ENCODE results near the gene KCNH3.
"Not testable (repeated sequence)": the region's sequence is repeated elsewhere in the genome, so short reads cannot be mapped to it uniquely, and the experiment has no call there.

Gene KCNH3

DNA sequence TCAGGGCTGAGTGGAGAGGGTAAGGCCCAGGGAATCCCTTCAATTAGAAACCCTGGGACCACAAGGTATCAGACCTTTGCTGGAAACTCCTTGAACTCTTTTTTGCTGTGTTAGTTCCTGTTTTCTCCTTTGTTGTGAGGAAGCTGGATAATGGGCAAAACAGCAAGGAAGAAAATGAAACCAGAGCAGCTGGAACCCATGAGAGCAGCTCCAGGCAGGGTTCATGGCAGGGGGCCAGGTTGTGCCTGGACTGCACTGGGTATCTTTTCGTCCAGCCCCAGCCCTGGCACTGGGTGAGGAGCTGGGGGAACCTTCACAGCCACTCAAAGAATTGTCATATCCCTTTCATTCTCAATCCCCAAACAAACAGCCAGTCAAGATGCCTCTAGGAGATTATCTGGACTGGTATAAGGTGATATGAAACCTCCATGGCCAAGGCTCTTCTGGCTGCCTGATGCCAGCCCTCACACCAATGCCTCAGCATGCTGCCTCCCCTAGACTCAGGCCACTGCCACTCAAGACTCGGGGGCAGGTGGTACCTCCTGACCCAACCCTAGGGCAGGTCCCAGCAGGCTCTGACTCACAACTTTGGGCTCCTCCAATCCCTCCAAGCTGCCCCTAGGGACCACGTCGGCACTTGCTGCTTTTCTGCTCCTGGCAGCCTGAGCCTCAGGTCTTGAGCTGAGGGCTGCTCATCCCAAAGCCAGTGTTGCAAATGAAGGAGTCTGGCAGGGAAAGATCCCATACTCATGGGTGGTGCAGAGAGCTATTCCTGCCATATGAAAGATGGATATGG is 50.1 kb downstream of the KCNH3 start:
- Histone ChIP-seq H3K36me3 (ENCODE audit: insufficient read depth, low read length) (no peaks in the 10 kb centered on the region), H3K9me3 (ENCODE audit: control insufficient read depth, insufficient read depth, low read length) (no peaks in the 10 kb centered on the region), H3K4me1 (ENCODE audit: insufficient read depth, low read length) (no peaks in the 10 kb centered on the region), H3K9ac (ENCODE audit: low read depth, low read length) (no peak overlapping the region)

DNA sequence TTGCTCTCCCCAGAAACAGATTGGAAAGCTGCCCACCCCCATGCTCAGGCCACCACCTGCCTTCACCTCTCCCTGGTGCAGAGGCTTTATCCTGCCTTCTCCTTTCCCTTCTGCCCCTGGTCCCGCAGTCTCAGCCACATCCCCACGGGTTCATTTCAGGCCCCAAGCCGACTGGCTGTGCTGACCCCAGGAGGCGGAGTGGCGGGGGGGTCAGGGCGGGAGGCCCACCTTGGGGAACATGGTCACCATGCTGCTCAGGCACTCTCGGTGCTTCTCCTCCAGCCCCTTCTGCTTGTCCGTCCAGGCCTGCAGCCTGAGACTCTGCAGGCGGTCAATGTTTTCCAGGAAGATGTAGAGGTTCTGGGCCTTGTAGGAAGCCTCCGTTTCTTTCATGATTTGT is 59.7 kb downstream of the KCNH3 start:
- H3K36me3 ChIP-seq (ENCODE audit: insufficient read depth, low read length), result no peaks in the 10 kb centered on the region
- no peaks in the 10 kb centered on the region for H3K9me3 ChIP-seq (ENCODE audit: control insufficient read depth, insufficient read depth, low read length)
- no peaks in the 10 kb centered on the region for H3K4me1 ChIP-seq (ENCODE audit: insufficient read depth, low read length)
- no peak overlapping the region for H3K9ac ChIP-seq (ENCODE audit: low read depth, low read length)

DNA sequence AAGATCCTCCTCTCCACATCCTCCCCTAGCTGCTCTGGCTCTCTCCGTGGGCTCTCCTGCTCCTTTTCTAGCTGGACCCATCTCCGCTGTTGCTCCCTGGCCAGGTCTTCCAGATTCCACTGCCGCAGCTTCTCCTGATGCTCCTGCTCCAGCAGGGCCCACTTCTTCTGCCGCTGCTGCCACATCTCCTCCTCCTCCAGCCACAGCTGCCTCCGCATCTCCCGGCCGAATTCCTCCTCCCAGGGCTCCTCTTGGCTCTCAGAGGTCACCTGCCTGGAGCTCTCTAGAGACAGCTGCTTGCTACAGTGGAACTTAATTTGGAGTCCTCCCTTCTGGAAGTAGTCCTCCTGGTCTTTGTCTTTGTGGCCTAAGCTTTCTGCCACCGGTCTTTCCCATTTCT is 61.1 kb downstream of the KCNH3 start:
- Histone ChIP-seq H3K36me3 (ENCODE audit: insufficient read depth, low read length) (no peaks in the 10 kb centered on the region), H3K9me3 (ENCODE audit: control insufficient read depth, insufficient read depth, low read length) (no peaks in the 10 kb centered on the region), H3K4me1 (ENCODE audit: insufficient read depth, low read length) (no peaks in the 10 kb centered on the region), H3K9ac (ENCODE audit: low read depth, low read length) (no peak overlapping the region)

DNA sequence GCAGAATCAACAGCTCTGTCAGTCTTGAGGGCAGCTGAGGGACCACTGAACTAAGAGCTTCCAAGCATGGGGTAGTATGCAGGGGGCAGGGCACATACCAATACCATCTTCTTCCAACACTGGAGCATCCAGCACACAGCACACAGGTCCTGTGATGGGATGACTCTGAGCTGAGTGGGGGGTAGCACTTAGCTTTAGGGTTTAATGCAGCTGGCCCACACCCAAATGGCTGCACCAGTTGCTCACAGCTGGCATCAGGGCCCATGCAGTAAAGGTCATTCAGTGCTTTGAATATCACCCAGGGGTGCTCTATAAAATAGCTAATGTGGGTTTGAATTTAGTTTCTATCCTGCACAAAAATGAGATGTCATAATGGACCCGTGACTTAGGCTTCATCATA is 64.9 kb downstream of the KCNH3 start:
- Histone ChIP-seq H3K4me1 (ENCODE audit: insufficient read depth, low read length) (peaks cover 3% of the 10 kb centered on the region; the same call in 1 of the 2 replicates), H3K9me3 (ENCODE audit: control insufficient read depth, insufficient read depth, low read length) (no peaks in the 10 kb centered on the region), H3K9ac (ENCODE audit: low read depth, low read length) (no peak overlapping the region), H3K36me3 (ENCODE audit: insufficient read depth, low read length) (no peaks in the 10 kb centered on the region; the same call in 1 of the 2 replicates)

DNA sequence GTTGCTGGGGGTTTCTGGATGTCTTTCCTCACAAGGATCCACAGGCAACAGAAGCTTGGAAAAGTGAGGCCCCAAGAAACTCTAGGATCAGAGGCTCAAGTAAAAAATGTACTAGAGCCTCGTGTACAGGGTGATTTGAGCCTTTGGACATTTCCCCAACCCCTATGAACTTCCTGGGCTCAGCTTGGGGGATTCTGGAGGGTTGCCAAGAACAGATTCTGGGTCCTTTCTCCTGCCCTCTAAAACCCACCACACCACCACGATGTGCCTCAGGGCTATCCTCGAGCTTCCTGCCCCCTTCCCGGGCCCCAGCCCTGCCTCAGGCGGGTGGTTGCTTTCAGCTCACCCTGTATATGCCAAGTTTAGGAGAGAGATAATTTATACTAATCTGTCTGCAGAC is 66.0 kb downstream of the KCNH3 start:
- H3K36me3 ChIP-seq (ENCODE audit: insufficient read depth, low read length), result no peaks in the 10 kb centered on the region; the same call in 1 of the 2 replicates
- H3K4me1 ChIP-seq (ENCODE audit: insufficient read depth, low read length), result peaks cover 3% of the 10 kb centered on the region; the same call in 1 of the 2 replicates
- no peaks in the 10 kb centered on the region for H3K9me3 ChIP-seq (ENCODE audit: control insufficient read depth, insufficient read depth, low read length)
- no peak overlapping the region for H3K9ac ChIP-seq (ENCODE audit: low read depth, low read length)

DNA sequence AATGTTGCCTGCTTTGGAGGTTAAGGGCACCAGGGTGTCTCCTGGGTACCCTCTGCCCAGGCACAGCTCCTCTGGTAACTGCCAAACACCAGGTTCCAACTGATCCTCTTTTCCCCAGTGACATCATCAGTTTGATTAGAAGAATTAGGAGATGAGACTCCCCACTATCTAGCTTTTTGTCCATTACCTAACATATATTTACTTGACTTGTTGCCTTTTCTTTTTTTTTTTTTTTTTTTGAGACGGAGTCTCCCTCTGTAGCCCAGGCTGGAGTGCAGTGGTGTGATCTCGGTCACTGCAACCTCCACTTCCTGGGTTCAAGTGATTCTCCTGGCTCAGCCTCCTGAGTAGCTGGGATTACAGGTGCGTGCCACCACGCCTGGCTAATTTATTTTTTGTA is 66.7 kb downstream of the KCNH3 start, which contains the start of gene FAM186B:
FAM186B (minus strand) TSS at position 101 of the 400 bp plus-strand sequence. CDS start 162 bp downstream, outside the sequence.
- not testable (repeated sequence) for H3K36me3 ChIP-seq (ENCODE audit: insufficient read depth, low read length); H3K4me1 ChIP-seq (ENCODE audit: insufficient read depth, low read length); H3K9me3 ChIP-seq (ENCODE audit: control insufficient read depth, insufficient read depth, low read length); H3K9ac ChIP-seq (ENCODE audit: low read depth, low read length)
